Suprapubic skin (tissue), 3 donors: ENCODE results near the gene SCUBE1.

ENCODE experiments used
- EP300 ChIP-seq: sonication (generic); formaldehyde crosslinking; IDR thresholded peaks from one replicate; pipeline ENCODE4 v1.6.1; 2017; ENCODE audit warnings: antibody characterized with exemption
- POLR2A ChIP-seq, 2 donors: fragments of 450-650 bp; IDR thresholded peaks; one replicate each; pipeline ENCODE4 v1.6.1; 2017; ENCODE audit warnings: antibody characterized with exemption in 2 of 2, mild to moderate bottlenecking in 2 of 2, moderate library complexity in 2 of 2
- TF ChIP-seq, protein P1 (sequence below), 2 donors: fragments of 200-600 bp in 1 of 2; fragments of 450-650 bp in 1 of 2; sonication (generic) in 1 of 2; IDR thresholded peaks; one replicate each; pipeline ENCODE4 v1.5.1; 2016 to 2019; ENCODE audit warnings: antibody characterized with exemption in 2 of 2, mild to moderate bottlenecking in 1 of 2, moderate library complexity in 1 of 2

DNA sequence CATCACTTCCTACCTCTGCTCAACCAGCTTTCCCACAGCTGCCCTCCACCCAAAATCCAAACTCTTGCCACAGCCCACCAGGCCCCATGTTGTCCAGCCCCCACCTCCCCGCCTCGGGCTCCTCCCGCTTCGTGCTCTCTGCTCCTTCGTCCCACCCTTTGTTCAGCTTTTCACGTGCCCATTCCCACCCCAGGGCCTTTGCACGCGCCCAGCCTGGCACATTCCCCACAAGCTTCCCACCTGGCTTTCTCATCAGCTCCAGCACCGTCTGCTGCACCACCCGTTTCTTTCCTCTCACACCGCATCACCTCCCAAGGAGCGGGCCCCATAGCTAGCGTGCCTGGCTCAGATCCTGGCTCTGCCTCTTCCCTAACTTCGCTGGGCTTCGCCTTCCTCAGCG lies 54.8 kb downstream of the SCUBE1 start:
- TF ChIP-seq, protein P1, sequence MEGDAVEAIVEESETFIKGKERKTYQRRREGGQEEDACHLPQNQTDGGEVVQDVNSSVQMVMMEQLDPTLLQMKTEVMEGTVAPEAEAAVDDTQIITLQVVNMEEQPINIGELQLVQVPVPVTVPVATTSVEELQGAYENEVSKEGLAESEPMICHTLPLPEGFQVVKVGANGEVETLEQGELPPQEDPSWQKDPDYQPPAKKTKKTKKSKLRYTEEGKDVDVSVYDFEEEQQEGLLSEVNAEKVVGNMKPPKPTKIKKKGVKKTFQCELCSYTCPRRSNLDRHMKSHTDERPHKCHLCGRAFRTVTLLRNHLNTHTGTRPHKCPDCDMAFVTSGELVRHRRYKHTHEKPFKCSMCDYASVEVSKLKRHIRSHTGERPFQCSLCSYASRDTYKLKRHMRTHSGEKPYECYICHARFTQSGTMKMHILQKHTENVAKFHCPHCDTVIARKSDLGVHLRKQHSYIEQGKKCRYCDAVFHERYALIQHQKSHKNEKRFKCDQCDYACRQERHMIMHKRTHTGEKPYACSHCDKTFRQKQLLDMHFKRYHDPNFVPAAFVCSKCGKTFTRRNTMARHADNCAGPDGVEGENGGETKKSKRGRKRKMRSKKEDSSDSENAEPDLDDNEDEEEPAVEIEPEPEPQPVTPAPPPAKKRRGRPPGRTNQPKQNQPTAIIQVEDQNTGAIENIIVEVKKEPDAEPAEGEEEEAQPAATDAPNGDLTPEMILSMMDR (IDR thresholded peaks at IDR 0.05): no peak
- TF ChIP-seq EP300: no peak
- no peak for TF ChIP-seq POLR2A (IDR thresholded peaks at IDR 0.05)
